HepG2 (cell line): ENCODE measurements around the gene SPCS1. TPM values are rescaled to one million over a fixed set of nuclear protein-coding genes. Genes with fewer than 3 reads are reported as not detected.

Experiments
- DMAP1 ChIP-seq: IDR thresholded peaks from 2 replicates; pipeline ENCODE4 v1.6.1; 2016
- HMG20A ChIP-seq: IDR thresholded peaks from 2 replicates; pipeline ENCODE4 v1.6.1; 2016; ENCODE audit warnings: borderline replicate concordance
- KDM5A ChIP-seq: fragments of 200-600 bp; sonication (generic); IDR thresholded peaks from 2 replicates; pipeline ENCODE4 v1.7.0; 2018; ENCODE audit warnings: antibody characterized with exemption, mild to moderate bottlenecking, low read length, borderline replicate concordance
- MXD1 ChIP-seq: sonication (generic); formaldehyde crosslinking; IDR thresholded peaks from 2 replicates; pipeline ENCODE4 v1.4.0; 2020; ENCODE audit warnings: mild to moderate bottlenecking, missing genetic modification reagents
- NFAT5 ChIP-seq: sonication (generic); formaldehyde crosslinking; IDR thresholded peaks from 2 replicates; pipeline ENCODE4 v1.4.0; 2020; ENCODE audit warnings: missing genetic modification reagents
- NKX3-1 ChIP-seq: sonication (generic); formaldehyde crosslinking; IDR thresholded peaks from 2 replicates; pipeline ENCODE4 v1.5.0; 2020; ENCODE audit warnings: missing genetic modification reagents
- PAX8 ChIP-seq: sonication (generic); formaldehyde crosslinking; IDR thresholded peaks from 2 replicates; pipeline ENCODE4 v1.8.0; 2022; ENCODE audit warnings: mild to moderate bottlenecking, missing genetic modification reagents, borderline replicate concordance
- PHF8 ChIP-seq: sonication (generic); formaldehyde crosslinking; IDR thresholded peaks from 2 replicates; pipeline ENCODE4 v1.5.0; 2020; ENCODE audit warnings: missing genetic modification reagents
- RBM39 ChIP-seq: fragments of 200-400 bp; formaldehyde crosslinking; IDR thresholded peaks from one replicate; pipeline ENCODE4 v1.6.1; 2018; ENCODE audit warnings: antibody characterized with exemption, mild to moderate bottlenecking, low read depth, low read length; ENCODE audit not compliant: poor library complexity, severe bottlenecking
- SALL1 ChIP-seq: sonication (generic); formaldehyde crosslinking; IDR thresholded peaks from 2 replicates; pipeline ENCODE4 v1.8.0; 2022; ENCODE audit warnings: mild to moderate bottlenecking, missing genetic modification reagents
- TBL1XR1 ChIP-seq: fragments of 150-350 bp; IDR thresholded peaks from 2 replicates; pipeline ENCODE4 v1.6.1; 2014; ENCODE audit warnings: borderline replicate concordance, low read length; ENCODE audit not compliant: partially characterized antibody
- TGIF2 ChIP-seq: IDR thresholded peaks from 2 replicates; pipeline ENCODE4 v1.6.1; 2016; ENCODE audit warnings: control low read depth, missing compliant biosample characterization
- TRIM24 ChIP-seq: sonication (generic); formaldehyde crosslinking; IDR thresholded peaks from 2 replicates; pipeline ENCODE4 v1.8.0; 2022; ENCODE audit warnings: mild to moderate bottlenecking, missing genetic modification reagents
- ZNF256 ChIP-seq: sonication (generic); formaldehyde crosslinking; conservative IDR thresholded peaks from 2 replicates; pipeline ENCODE4 v1.4.0; 2020; ENCODE audit warnings: missing genetic modification reagents
- ZNF556 ChIP-seq: sonication (generic); formaldehyde crosslinking; IDR thresholded peaks from 2 replicates; pipeline ENCODE4 v1.4.0; 2020; ENCODE audit warnings: mild to moderate bottlenecking, missing genetic modification reagents, borderline replicate concordance
- ZNF574 ChIP-seq: sonication (generic); formaldehyde crosslinking; IDR thresholded peaks from 2 replicates; pipeline ENCODE4 v1.4.0; 2020; ENCODE audit warnings: missing genetic modification reagents
- polyA plus RNA-seq, 8 experiments: library from polyadenylated mRNA; depleted of rRNA in 3 of 8; stranded (reverse) in 7 of 8; unstranded in 1 of 8; fragments of >200 nt; fragmentation: Illumina TruSeq in 4 of 8; extraction: Trizol in 4 of 8; gene quantifications; 2 replicates each; pipeline versions ENCODE4 v1.2.1 to v1.2.3, GENCODE V29; 2011 to 2016; ENCODE audit warnings: low read depth in 4 of 8, missing spikeins in 1 of 8, mixed read lengths in 1 of 8; ENCODE audit not compliant: insufficient read depth in 1 of 8
- total RNA-seq, 5 experiments: library from RNA; depleted of rRNA; stranded (reverse); fragments of >200 nt; fragmentation: Illumina TruSeq; extraction: Trizol; gene quantifications; 2 replicates each; pipeline ENCODE4 v1.2.3, GENCODE V29; 2016; ENCODE audit warnings: low read depth in 1 of 5
- TF ChIP-seq, protein P1 (sequence below): sonication (generic); formaldehyde crosslinking; IDR thresholded peaks from 2 replicates; pipeline ENCODE4; 2020; ENCODE audit warnings: missing genetic modification reagents, mild to moderate bottlenecking, borderline replicate concordance

Gene SPCS1
- total and polyA plus RNA-seq, 2 of the 13 experiments (the other 11 are each of a cell fraction or from before 2014, with no cell fraction given) = 84.6 to 120 TPM

DNA sequence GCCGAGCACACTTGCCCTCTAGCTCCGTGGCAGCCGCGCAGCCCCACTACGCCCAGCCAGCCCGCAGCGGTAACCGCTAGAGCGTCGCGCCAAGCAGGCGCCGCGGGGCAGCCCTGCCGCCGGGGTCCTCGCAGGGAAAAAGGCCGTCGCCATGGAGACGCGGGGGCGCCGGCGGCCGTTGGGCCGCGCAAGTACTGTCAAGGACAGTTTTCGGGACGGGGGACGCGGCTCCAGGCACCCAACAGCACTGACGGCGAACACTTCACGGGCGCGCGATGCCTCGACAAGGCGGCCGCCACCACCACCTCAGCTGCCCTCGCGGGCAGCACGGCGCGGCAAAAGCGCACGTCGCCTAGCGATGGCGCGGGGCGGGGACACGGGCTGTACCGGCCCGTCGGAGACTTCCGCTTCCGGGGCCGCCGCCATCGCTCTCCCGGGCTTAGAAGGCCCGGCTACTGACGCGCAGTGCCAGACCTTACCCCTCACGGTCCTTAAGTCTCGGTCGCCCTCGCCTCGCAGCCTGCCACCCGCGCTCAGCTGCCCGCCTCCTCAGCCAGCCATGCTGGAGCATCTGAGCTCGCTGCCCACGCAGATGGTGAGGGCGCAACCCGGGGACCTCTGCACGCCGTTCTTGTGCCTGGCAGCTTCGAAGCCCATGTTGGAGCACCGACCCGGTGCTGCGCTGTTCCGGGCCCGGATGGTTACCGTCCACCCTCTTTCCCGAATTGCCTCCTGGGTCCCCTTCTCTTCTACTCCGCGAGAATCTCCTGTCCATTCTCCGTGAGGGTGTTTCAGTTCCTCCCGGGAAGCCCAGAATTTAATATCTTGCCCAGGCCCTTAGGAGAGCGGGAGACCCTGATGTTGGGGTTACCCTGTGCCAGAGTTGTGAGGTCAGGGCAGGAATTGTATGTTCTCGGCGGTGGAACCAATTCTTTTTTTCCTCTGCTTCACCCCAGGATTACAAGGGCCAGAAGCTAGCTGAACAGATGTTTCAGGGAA lies at the start of gene SPCS1, which contains the start of gene GLT8D1 (continued):
- TF ChIP-seq PAX8 (CRISPR knock-in tag) (no peak), NFAT5 (peak; percentile 86), ZNF556 (CRISPR knock-in tag) (peak; percentile 67; the same call in 1 of the 2 replicates), TBL1XR1 (no peak), HMG20A (CRISPR knock-in tag) (no peak), NKX3-1 (CRISPR knock-in tag) (peak; percentile 44; the same call in 1 of the 2 replicates), TRIM24 (CRISPR knock-in tag) (no peak), DMAP1 (CRISPR knock-in tag) (peak; percentile 74), TGIF2 (CRISPR knock-in tag) (peak; percentile 65; the same call in 1 of the 2 replicates), KDM5A (peak; percentile 87), RBM39 (peak; percentile 68), SALL1 (CRISPR knock-in tag) (peak; percentile 84), PHF8 (CRISPR knock-in tag) (peak; percentile 87), MXD1 (CRISPR knock-in tag) (peak; percentile 85; the same call in 1 of the 2 replicates), ZNF256 (CRISPR knock-in tag) (peak; percentile 73), ZNF574 (CRISPR knock-in tag) (peak; percentile 93)
- TF ChIP-seq, protein P1, sequence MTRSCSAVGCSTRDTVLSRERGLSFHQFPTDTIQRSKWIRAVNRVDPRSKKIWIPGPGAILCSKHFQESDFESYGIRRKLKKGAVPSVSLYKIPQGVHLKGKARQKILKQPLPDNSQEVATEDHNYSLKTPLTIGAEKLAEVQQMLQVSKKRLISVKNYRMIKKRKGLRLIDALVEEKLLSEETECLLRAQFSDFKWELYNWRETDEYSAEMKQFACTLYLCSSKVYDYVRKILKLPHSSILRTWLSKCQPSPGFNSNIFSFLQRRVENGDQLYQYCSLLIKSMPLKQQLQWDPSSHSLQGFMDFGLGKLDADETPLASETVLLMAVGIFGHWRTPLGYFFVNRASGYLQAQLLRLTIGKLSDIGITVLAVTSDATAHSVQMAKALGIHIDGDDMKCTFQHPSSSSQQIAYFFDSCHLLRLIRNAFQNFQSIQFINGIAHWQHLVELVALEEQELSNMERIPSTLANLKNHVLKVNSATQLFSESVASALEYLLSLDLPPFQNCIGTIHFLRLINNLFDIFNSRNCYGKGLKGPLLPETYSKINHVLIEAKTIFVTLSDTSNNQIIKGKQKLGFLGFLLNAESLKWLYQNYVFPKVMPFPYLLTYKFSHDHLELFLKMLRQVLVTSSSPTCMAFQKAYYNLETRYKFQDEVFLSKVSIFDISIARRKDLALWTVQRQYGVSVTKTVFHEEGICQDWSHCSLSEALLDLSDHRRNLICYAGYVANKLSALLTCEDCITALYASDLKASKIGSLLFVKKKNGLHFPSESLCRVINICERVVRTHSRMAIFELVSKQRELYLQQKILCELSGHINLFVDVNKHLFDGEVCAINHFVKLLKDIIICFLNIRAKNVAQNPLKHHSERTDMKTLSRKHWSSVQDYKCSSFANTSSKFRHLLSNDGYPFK (CRISPR knock-in tag) = peak; percentile 92
